Airway epithelial cell (primary cell): ENCODE data around the gene SPON2. TPM values are rescaled to one million over a fixed set of nuclear protein-coding genes. Genes with fewer than 3 reads are reported as not detected.

Experiments
- total RNA-seq: library from RNA; depleted of rRNA; stranded (reverse); fragments of >200 nt; gene quantifications from 2 replicates; pipeline ENCODE4 v1.2.3, GENCODE V29; 2015

Gene SPON2
- 18.1 and 20.3 TPM in 2 replicates for total RNA-seq

DNA sequence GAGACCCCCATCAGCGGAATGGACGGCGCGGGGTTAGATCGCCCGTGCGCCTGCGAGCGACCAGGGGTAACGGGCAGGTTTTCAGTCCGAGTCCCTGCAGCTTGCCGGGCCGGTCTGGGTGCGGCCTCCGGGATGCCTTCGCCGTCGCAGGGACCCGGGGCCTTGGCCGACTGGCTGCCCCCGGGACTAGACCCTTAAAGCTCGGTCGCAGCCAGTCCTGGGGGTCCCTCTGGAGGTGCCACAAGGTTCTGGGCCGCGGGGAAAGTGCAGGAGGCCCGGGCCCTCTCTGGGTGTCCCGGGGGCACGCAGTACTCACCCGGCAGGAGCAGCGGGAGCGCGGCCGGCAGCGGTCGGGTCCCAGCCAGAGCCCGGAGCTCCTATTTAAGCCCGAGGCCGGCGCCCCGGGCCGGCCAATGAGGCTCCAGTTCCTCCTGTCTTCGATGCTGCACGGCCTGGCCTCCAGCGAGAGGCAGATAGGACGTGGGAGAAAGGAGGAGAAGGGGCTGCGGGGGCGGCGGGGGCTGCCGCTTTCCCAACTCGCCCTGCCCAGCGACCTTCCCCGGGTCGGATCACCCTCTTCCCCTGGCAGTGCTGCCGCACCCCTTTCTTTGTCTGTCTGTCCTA, at the start of gene SPON2:
Gene SPON2, minus strand, starts transcription at position 356 of the 624 bp plus-strand sequence.

Other genes starting within 250 kb of the SPON2 start
- gene GAK, start 240.3 kb downstream of the SPON2 start, total RNA-seq = 96.4 and 99.2 TPM in 2 replicates
- 15.3 and 17.9 TPM in 2 replicates for gene TMEM175, start 240.1 kb downstream of the SPON2 start, total RNA-seq
- gene DGKQ, start 199.0 kb downstream of the SPON2 start, total RNA-seq = 14.4 and 15.9 TPM in 2 replicates
- gene IDUA, start 185.5 kb downstream of the SPON2 start, total RNA-seq = 4.4 and 6.2 TPM in 2 replicates
- not detected in 2 replicates for gene SLC26A1, start 179.2 kb downstream of the SPON2 start, total RNA-seq
- 18.7 and 31.1 TPM in 2 replicates for gene FGFRL1, start 161.0 kb downstream of the SPON2 start, total RNA-seq
- gene RNF212, start 59.0 kb downstream of the SPON2 start, total RNA-seq = 0.35 TPM in 1 of 2 replicates, not detected in the other
- gene CTBP1, start 76.5 kb upstream of the SPON2 start, total RNA-seq = 145 and 168 TPM in 2 replicates
- gene MAEA, start 117.3 kb upstream of the SPON2 start, total RNA-seq = 77.4 and 78.0 TPM in 2 replicates
- 7.2 and 8.2 TPM in 2 replicates for gene UVSSA, start 174.6 kb upstream of the SPON2 start, total RNA-seq
- gene NKX1-1, start 233.9 kb upstream of the SPON2 start, total RNA-seq = not detected in 2 replicates